ENCODE data around the gene GDPD4.

GDPD4 gene

GRCh38 chr11:77189588-77190210, 111.8 kb downstream of the GDPD4 start:
- no peak for DNase-seq (ENCODE audit: low spot score)

GRCh38 chr11:77188633-77189491, 112.6 kb downstream of the GDPD4 start:
- DNase-seq (ENCODE audit: low spot score) = no peak

- peak; percentile 76 for DNase-seq (ENCODE audit: low spot score)
Observed at GRCh38 chr11:77187776-77188632, 113.5 kb downstream of the GDPD4 start.

GRCh38 chr11:77187111-77187750, 114.3 kb downstream of the GDPD4 start:
- DNase-seq (ENCODE audit: low spot score) = no peak

GRCh38 chr11:77186302-77186701, 115.2 kb downstream of the GDPD4 start:
- no peak for DNase-seq (ENCODE audit: low spot score)

GRCh38 chr11:77184136-77184860, 117.2 kb downstream of the GDPD4 start:
- DNase-seq (ENCODE audit: low spot score) = no peak

GRCh38 chr11:77183431-77183984, 118.0 kb downstream of the GDPD4 start:
- no peak for DNase-seq (ENCODE audit: low spot score)

GRCh38 chr11:77182542-77183430, 118.7 kb downstream of the GDPD4 start:
- no peak for DNase-seq (ENCODE audit: low spot score)

GRCh38 chr11:77181799-77182541, 119.5 kb downstream of the GDPD4 start:
- DNase-seq (ENCODE audit: low spot score) = no peak

- no peak for DNase-seq (ENCODE audit: low spot score)
Observed at GRCh38 chr11:77181226-77181625, 120.3 kb downstream of the GDPD4 start.

GRCh38 chr11:77180346-77180745, 121.1 kb downstream of the GDPD4 start:
- no peak for DNase-seq (ENCODE audit: low spot score)

GRCh38 chr11:77179681-77180080, 121.8 kb downstream of the GDPD4 start:
- no peak for DNase-seq (ENCODE audit: low spot score)

GRCh38 chr11:77179048-77179447, 122.4 kb downstream of the GDPD4 start:
- no peak for DNase-seq (ENCODE audit: low spot score)

- no peak for DNase-seq (ENCODE audit: low spot score)
Observed at GRCh38 chr11:77178150-77178549, 123.3 kb downstream of the GDPD4 start.

GRCh38 chr11:77176996-77177395, 124.5 kb downstream of the GDPD4 start:
- DNase-seq (ENCODE audit: low spot score) = no peak

- DNase-seq (ENCODE audit: low spot score) = no peak
Observed at GRCh38 chr11:77175869-77176539, 125.5 kb downstream of the GDPD4 start.

- DNase-seq (ENCODE audit: low spot score) = no peak
Observed at GRCh38 chr11:77175021-77175842, 126.3 kb downstream of the GDPD4 start.

GRCh38 chr11:77174559-77174958, 126.9 kb downstream of the GDPD4 start:
- no peak for DNase-seq (ENCODE audit: low spot score)
